SK-N-SH treated with all-trans-retinoic acid at 6 μM for 48 hours (cell line): ENCODE results near the gene MAPK8.
A peak's percentile ranks its signal among the peaks of the same experiment; 100 is the strongest.

ENCODE experiments used
- ATAC-seq: fragments of 200-7000 bp; cut with Tn5 transposase; 3 replicates; pipeline ENCODE4 v1.9.1; 2020; ENCODE audit warnings: mild to moderate bottlenecking, moderate library complexity
- ARNTL ChIP-seq: fragments of 450-650 bp; formaldehyde crosslinking; IDR thresholded peaks from 2 replicates; pipeline ENCODE4 v1.5.0; 2020; ENCODE audit warnings: low read depth, mild to moderate bottlenecking, moderate library complexity, borderline replicate concordance
- BACH2 ChIP-seq: fragments of 250-450 bp; sonication (Bioruptor Pico); IDR thresholded peaks from 2 replicates; pipeline ENCODE4 v1.9.0; 2021; ENCODE audit warnings: mild to moderate bottlenecking, borderline replicate concordance
- CSDC2 ChIP-seq: fragments of 250-450 bp; sonication (Bioruptor Pico); IDR thresholded peaks from 2 replicates; pipeline ENCODE4 v1.5.0; 2020; ENCODE audit warnings: mild to moderate bottlenecking, moderate library complexity
- CSRNP3 ChIP-seq: fragments of 250-450 bp; sonication (Bioruptor Pico); IDR thresholded peaks from 2 replicates; pipeline ENCODE4 v1.5.1; 2021; ENCODE audit warnings: mild to moderate bottlenecking, moderate library complexity
- ESRRG ChIP-seq: fragments of 250-450 bp; sonication (Bioruptor Pico); IDR thresholded peaks from 2 replicates; pipeline ENCODE4 v1.6.1; 2021; ENCODE audit warnings: mild to moderate bottlenecking
- GLIS3 ChIP-seq: fragments of 250-450 bp; sonication (Bioruptor Pico); IDR thresholded peaks from 2 replicates; pipeline ENCODE4 v1.5.0; 2020; ENCODE audit warnings: mild to moderate bottlenecking, moderate library complexity
- ISL1 ChIP-seq: fragments of 250-450 bp; sonication (Bioruptor Pico); IDR thresholded peaks from 2 replicates; pipeline ENCODE4 v2.1.2; 2022; ENCODE audit warnings: mild to moderate bottlenecking, moderate library complexity
- POU6F1 ChIP-seq: fragments of 250-450 bp; sonication (Bioruptor Pico); IDR thresholded peaks from 2 replicates; pipeline ENCODE4 v1.8.0; 2021; ENCODE audit warnings: low read depth, mild to moderate bottlenecking, moderate library complexity, borderline replicate concordance
- RARB ChIP-seq: fragments of 250-450 bp; sonication (Bioruptor Pico); IDR thresholded peaks from 2 replicates; pipeline ENCODE4 v1.8.0; 2021; ENCODE audit warnings: mild to moderate bottlenecking, moderate library complexity
- SNAI2 ChIP-seq: fragments of 250-450 bp; sonication (Bioruptor Pico); IDR thresholded peaks from 2 replicates; pipeline ENCODE4 v1.5.0; 2020; ENCODE audit warnings: mild to moderate bottlenecking, moderate library complexity
- TCF4 ChIP-seq: fragments of 250-450 bp; sonication (Bioruptor Pico); IDR thresholded peaks from 2 replicates; pipeline ENCODE4 v1.8.0; 2021; ENCODE audit warnings: mild to moderate bottlenecking, moderate library complexity, borderline replicate concordance
- TOX ChIP-seq: fragments of 250-450 bp; sonication (Bioruptor Pico); IDR thresholded peaks from 2 replicates; pipeline ENCODE4 v1.8.0; 2021; ENCODE audit warnings: mild to moderate bottlenecking, moderate library complexity, borderline replicate concordance
- ZC3H10 ChIP-seq: fragments of 250-450 bp; sonication (Bioruptor Pico); IDR thresholded peaks from 2 replicates; pipeline ENCODE4 v1.5.1; 2021; ENCODE audit warnings: mild to moderate bottlenecking, moderate library complexity
- ZFP3 ChIP-seq: fragments of 250-450 bp; sonication (Bioruptor Pico); IDR thresholded peaks from 2 replicates; pipeline ENCODE4 v1.5.0; 2020; ENCODE audit warnings: mild to moderate bottlenecking, moderate library complexity
- ZFP30 ChIP-seq: fragments of 450-650 bp; formaldehyde crosslinking; IDR thresholded peaks from 2 replicates; pipeline ENCODE4 v1.5.0; 2022; ENCODE audit warnings: mild to moderate bottlenecking, moderate library complexity
- ZNF70 ChIP-seq: fragments of 450-650 bp; formaldehyde crosslinking; IDR thresholded peaks from 2 replicates; pipeline ENCODE4 v1.5.0; 2020; ENCODE audit warnings: mild to moderate bottlenecking, moderate library complexity
- ZNF8 ChIP-seq: fragments of 450-650 bp; formaldehyde crosslinking; IDR thresholded peaks from 2 replicates; pipeline ENCODE4 v1.5.0; 2020; ENCODE audit warnings: mild to moderate bottlenecking, moderate library complexity
- TF ChIP-seq, protein P1 (sequence below): fragments of 250-450 bp; sonication (Bioruptor Pico); IDR thresholded peaks from 2 replicates; pipeline ENCODE4 v1.8.0; 2020; ENCODE audit warnings: mild to moderate bottlenecking, moderate library complexity, borderline replicate concordance

MAPK8 gene

GRCh38 chr10:48363617-48364355 lies 57.3 kb downstream of the MAPK8 start (continued):
- TF ChIP-seq ZFP30 (no peak), SNAI2 (CRISPR knock-in tag) (no peak), RARB (CRISPR knock-in tag) (no peak), ZNF70 (CRISPR knock-in tag) (no peak), ARNTL (CRISPR knock-in tag) (no peak)

GRCh38 chr10:48364659-48365405 lies 58.4 kb downstream of the MAPK8 start:
- TF ChIP-seq CSRNP3, result no peak
- TF ChIP-seq CSDC2 (CRISPR knock-in tag), result no peak
- no peak for TF ChIP-seq POU6F1 (CRISPR knock-in tag)
- TF ChIP-seq TOX (CRISPR knock-in tag), result no peak
- peak; percentile 45; the same call in 1 of the 3 replicates for ATAC-seq

DNA sequence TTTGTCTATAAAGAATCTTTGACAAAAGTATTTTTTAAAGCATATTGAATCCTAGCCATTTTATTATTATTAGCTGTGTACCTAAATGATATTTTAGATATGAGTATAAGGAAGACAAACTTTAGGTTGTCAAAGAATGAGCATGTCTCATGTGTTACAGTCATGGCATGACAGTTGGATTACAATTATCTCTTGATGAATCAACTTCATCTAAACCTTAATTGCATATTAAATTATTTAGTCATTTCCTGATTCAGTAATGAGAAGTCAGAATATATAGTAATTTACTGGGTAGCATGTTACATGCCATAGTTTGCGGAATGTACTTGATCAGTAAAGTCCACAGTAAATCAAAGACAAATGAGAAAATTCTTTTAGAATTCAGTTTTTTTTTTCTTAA lies 59.2 kb downstream of the MAPK8 start:
- TF ChIP-seq CSDC2 (CRISPR knock-in tag), result no peak
- peak; percentile 59 for TF ChIP-seq ISL1 (CRISPR knock-in tag)
- no peak for TF ChIP-seq GLIS3 (CRISPR knock-in tag)
- TF ChIP-seq TCF4 (CRISPR knock-in tag), result no peak
- TF ChIP-seq SNAI2 (CRISPR knock-in tag), result no peak
- TF ChIP-seq ZC3H10 (CRISPR knock-in tag), result peak; percentile 54; the same call in 1 of the 2 replicates
- no peak for TF ChIP-seq ZFP30
- TF ChIP-seq CSRNP3, result no peak
- no peak for TF ChIP-seq RARB (CRISPR knock-in tag)
- TF ChIP-seq ESRRG (CRISPR knock-in tag), result no peak
- peak; percentile 18; the same call in 1 of the 3 replicates for ATAC-seq

DNA sequence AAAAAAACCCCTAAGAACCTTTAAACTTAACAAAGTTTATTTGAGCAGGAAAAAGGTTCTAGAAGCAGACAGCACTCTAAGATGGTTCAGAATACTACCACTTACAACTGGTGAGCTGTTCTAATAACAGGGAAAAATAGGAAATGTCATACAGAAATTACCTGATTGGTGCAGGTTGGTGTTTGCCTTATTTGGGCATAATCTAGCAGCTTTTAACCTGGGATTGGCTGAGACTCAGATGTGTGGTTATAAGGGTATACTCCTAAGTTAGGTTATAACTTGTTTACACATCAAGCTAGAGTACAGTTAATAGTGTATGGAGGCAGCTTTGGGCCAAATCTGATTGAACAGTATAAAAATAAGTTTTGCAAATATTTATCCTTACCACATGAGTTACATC lies 59.8 kb downstream of the MAPK8 start:
- TF ChIP-seq BACH2, result no peak
- no peak for TF ChIP-seq GLIS3 (CRISPR knock-in tag)
- TF ChIP-seq, protein P1, sequence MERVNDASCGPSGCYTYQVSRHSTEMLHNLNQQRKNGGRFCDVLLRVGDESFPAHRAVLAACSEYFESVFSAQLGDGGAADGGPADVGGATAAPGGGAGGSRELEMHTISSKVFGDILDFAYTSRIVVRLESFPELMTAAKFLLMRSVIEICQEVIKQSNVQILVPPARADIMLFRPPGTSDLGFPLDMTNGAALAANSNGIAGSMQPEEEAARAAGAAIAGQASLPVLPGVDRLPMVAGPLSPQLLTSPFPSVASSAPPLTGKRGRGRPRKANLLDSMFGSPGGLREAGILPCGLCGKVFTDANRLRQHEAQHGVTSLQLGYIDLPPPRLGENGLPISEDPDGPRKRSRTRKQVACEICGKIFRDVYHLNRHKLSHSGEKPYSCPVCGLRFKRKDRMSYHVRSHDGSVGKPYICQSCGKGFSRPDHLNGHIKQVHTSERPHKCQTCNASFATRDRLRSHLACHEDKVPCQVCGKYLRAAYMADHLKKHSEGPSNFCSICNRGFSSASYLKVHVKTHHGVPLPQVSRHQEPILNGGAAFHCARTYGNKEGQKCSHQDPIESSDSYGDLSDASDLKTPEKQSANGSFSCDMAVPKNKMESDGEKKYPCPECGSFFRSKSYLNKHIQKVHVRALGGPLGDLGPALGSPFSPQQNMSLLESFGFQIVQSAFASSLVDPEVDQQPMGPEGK, result no peak
- TF ChIP-seq ZFP3 (CRISPR knock-in tag), result no peak
- no peak for TF ChIP-seq ARNTL (CRISPR knock-in tag)
- no peak for TF ChIP-seq ZNF8 (CRISPR knock-in tag)
- TF ChIP-seq ZNF70 (CRISPR knock-in tag), result no peak
- TF ChIP-seq ISL1 (CRISPR knock-in tag), result no peak
- TF ChIP-seq POU6F1 (CRISPR knock-in tag), result no peak
- TF ChIP-seq, all 23 proteins: peak for 0
- ATAC-seq, result peak; percentile 24; the same call in 2 of the 3 replicates
